Type B pancreatic cell (in vitro differentiated cells): ENCODE measurements around the gene E2F3. TPM values are rescaled to one million over a fixed set of nuclear protein-coding genes. Genes with fewer than 3 reads are reported as not detected.
"Not testable (repeated sequence)": the region's sequence is repeated elsewhere in the genome, so short reads cannot be mapped to it uniquely, and the experiment has no call there.

Experiments used
- DNase-seq: peaks from one replicate; pipeline ENCODE4 v3.0.0; 2021; ENCODE audit warnings: mixed read lengths; ENCODE audit not compliant: unreplicated experiment; ENCODE audit errors: extremely low spot score
- H3K27ac Mint-ChIP-seq: 2 replicates; pipeline ENCODE4 v1.8.0; 2021; ENCODE audit warnings: mild to moderate bottlenecking, mixed read lengths
- H3K27me3 Mint-ChIP-seq: 2 replicates; pipeline ENCODE4 v1.8.0; 2021; ENCODE audit warnings: mixed read lengths
- H3K36me3 Mint-ChIP-seq: 2 replicates; pipeline ENCODE4 v1.8.0; 2021; ENCODE audit warnings: mixed read lengths
- H3K4me1 Mint-ChIP-seq: one replicate; pipeline ENCODE4 v1.8.0; 2021; ENCODE audit warnings: mixed read lengths; ENCODE audit not compliant: unreplicated experiment
- H3K4me3 Mint-ChIP-seq: 2 replicates; pipeline ENCODE4 v1.8.0; 2021; ENCODE audit warnings: mild to moderate bottlenecking, mixed read lengths
- H3K9me3 Mint-ChIP-seq: 2 replicates; pipeline ENCODE4 v1.8.0; 2021; ENCODE audit warnings: mixed read lengths
- total RNA-seq: library from RNA; stranded (reverse); gene quantifications from 2 replicates; pipeline ENCODE4 v1.2.1, GENCODE V29; 2021; ENCODE audit warnings: low replicate concordance
- TF ChIP-seq, protein P1 (sequence below): fragments of 200-600 bp; sonication (generic); conservative IDR thresholded peaks from 2 replicates; pipeline ENCODE4 v1.5.0; 2021; ENCODE audit warnings: antibody characterized with exemption, mild to moderate bottlenecking

The E2F3 gene
- total RNA-seq, 1 donor from 2014 or later = 21.0 TPM

DNA sequence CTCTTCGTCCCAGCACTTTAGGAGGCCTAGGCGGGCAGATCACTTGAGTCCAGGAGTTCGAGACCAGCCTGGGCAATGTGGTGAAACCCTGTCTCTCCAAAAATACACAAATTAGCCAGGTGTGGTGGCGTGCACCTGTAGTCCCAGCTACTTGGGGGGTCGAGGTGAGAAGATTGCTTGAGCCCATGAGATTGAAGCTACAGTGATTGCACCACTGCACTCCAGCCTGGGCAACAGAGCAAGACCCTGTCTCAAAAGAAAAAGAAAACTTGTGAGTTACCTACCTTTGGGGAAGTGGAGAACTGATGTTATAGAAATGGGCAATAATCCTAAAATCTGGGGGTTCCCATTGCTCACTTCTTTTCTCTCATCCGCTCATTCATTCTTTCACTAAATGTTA, 58.0 kb downstream of the E2F3 start:
- H3K27me3 Mint-ChIP-seq = no peaks in the 10 kb centered on the region
- no peak overlapping the region for H3K4me3 Mint-ChIP-seq
- DNase-seq = no peak
- no peak overlapping the region for H3K27ac Mint-ChIP-seq
- H3K4me1 Mint-ChIP-seq = peaks cover 14% of the 10 kb centered on the region
- H3K36me3 Mint-ChIP-seq = peaks cover 31% of the 10 kb centered on the region
- no peaks in the 10 kb centered on the region for H3K9me3 Mint-ChIP-seq
- TF ChIP-seq, protein P1, sequence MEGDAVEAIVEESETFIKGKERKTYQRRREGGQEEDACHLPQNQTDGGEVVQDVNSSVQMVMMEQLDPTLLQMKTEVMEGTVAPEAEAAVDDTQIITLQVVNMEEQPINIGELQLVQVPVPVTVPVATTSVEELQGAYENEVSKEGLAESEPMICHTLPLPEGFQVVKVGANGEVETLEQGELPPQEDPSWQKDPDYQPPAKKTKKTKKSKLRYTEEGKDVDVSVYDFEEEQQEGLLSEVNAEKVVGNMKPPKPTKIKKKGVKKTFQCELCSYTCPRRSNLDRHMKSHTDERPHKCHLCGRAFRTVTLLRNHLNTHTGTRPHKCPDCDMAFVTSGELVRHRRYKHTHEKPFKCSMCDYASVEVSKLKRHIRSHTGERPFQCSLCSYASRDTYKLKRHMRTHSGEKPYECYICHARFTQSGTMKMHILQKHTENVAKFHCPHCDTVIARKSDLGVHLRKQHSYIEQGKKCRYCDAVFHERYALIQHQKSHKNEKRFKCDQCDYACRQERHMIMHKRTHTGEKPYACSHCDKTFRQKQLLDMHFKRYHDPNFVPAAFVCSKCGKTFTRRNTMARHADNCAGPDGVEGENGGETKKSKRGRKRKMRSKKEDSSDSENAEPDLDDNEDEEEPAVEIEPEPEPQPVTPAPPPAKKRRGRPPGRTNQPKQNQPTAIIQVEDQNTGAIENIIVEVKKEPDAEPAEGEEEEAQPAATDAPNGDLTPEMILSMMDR = no peak

DNA sequence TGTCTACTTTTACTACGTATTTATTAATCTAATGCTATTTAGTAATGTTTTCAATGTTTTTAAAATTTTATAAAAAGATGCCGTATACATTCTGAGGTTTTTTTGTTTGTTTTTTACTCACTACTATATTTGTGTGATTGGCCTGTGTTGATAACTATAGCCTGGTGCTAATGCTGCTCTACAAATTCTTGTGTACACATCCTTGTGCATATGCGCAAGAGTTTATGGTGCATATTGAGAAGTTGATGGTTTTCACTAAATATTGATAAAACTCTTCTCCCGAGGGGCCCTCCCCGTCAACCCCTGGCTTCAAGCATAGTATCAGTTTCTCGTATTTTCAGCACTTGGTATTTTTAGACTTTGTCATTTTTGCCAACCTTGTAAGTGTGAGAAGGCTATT, 59.9 kb downstream of the E2F3 start:
- Mint-ChIP-seq H3K4me3 (no peak overlapping the region), H3K9me3 (no peaks in the 10 kb centered on the region), H3K27me3 (no peaks in the 10 kb centered on the region), H3K4me1 (peaks cover 6% of the 10 kb centered on the region), H3K27ac (no peak overlapping the region), H3K36me3 (peaks cover 41% of the 10 kb centered on the region)
- DNase-seq = no peak
- TF ChIP-seq, protein P1 = no peak

DNA sequence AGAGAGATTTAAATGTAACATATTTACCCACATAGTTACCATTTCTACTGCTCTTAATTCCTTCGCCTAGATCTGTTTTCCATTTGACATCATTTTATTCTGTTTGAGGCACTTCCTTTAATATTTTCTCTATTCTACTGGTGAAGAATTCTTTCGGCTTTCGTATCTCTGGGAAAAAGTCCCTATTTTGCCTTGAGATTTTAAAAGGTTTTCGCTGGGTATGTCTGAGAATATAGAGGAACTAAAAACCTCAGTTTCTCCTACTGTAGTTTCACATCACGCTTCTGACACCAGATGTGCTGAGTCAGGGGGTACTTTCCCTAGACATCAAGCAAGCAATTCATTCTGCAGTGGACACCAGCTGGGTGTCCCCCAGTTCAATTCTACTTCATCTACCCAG, 61.7 kb downstream of the E2F3 start:
- TF ChIP-seq, protein P1 = no peak
- no peak for DNase-seq
- Mint-ChIP-seq H3K27me3 (no peaks in the 10 kb centered on the region), H3K4me3 (no peak overlapping the region), H3K27ac (no peak overlapping the region), H3K4me1 (no peaks in the 10 kb centered on the region), H3K9me3 (no peaks in the 10 kb centered on the region), H3K36me3 (peaks cover 40% of the 10 kb centered on the region)

DNA sequence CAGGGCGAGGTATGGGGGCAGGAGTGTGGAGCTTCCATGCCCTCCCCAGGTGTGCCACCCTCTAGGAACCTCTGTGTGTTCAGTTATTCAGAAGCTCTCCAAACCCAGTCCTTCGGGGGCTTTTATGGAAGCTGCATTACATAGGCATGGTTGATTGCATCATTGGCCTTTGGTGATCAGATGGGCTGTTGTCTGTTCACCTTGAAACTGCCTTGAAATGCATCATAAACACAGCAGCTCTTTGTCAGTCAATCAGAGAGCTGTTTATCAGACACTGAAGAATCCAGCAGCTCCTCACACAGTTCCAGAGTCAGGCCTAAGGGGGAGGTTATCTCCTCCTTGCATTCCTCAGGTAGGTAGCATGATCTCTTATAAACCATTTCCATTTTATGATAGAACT, 62.4 kb downstream of the E2F3 start:
- Mint-ChIP-seq H3K4me1 (no peaks in the 10 kb centered on the region), H3K27ac (no peak overlapping the region), H3K9me3 (no peaks in the 10 kb centered on the region), H3K36me3 (peaks cover 40% of the 10 kb centered on the region), H3K4me3 (no peak overlapping the region), H3K27me3 (no peaks in the 10 kb centered on the region)
- TF ChIP-seq, protein P1 = no peak
- DNase-seq = no peak

DNA sequence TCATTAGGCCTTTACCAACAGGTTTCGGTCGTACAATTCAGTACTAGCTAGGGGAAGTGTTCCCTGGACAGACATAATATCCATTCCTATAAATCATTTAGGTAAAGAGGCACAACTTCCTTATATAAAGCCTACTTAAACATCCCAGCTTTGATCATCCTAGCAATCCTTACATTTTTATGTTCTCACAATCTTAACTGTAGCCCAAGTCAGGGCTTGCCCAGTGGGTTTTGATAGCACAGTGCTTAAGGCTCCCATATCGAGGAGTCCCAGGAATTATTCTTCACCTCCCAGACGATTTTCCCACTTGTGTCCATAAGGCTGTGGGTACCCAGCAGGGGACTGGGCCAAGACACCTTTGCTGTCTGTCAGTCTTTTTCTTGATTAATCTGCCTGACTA, 63.2 kb downstream of the E2F3 start:
- DNase-seq = no peak
- H3K27me3 Mint-ChIP-seq = no peaks in the 10 kb centered on the region
- H3K36me3 Mint-ChIP-seq = peaks cover 41% of the 10 kb centered on the region
- H3K27ac Mint-ChIP-seq = no peak overlapping the region
- no peak overlapping the region for H3K4me3 Mint-ChIP-seq
- no peaks in the 10 kb centered on the region for H3K9me3 Mint-ChIP-seq
- no peaks in the 10 kb centered on the region for H3K4me1 Mint-ChIP-seq
- TF ChIP-seq, protein P1 = no peak

DNA sequence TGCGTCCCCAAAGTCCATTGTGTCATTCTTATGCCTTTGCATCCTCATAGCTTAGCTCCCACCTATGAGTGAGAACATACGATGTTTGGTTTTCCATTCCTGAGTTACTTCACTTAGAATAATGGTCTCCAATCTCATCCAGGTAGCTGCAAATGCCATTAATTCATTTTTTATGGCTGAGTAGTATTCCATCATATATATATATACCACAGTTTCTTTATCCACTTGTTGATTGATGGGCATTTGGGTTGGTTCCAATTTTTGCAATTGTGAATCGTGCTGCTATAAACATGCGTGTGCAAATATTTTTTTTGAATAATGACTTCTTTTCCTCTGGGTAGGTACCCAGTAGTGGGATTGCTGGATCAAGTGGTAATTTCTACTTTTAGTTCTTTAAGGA, 63.9 kb downstream of the E2F3 start:
- H3K4me1 Mint-ChIP-seq, H3K4me3 Mint-ChIP-seq, H3K9me3 Mint-ChIP-seq, DNase-seq, H3K27ac Mint-ChIP-seq, H3K27me3 Mint-ChIP-seq: not testable (repeated sequence)
- peaks cover 39% of the 10 kb centered on the region for H3K36me3 Mint-ChIP-seq
